GM18519 (cell line): Measurements from ENCODE around the gene SHC2.
"Not testable (repeated sequence)": the region's sequence is repeated elsewhere in the genome, so short reads cannot be mapped to it uniquely, and the experiment has no call there.

Source experiments
- ATAC-seq: cut with Tn5 transposase; IDR thresholded peaks from one replicate; pipeline ENCODE4 v1.9.1; 2021; ENCODE audit warnings: mild to moderate bottlenecking, moderate library complexity; ENCODE audit not compliant: unreplicated experiment, low FRiP score

SHC2 gene

GRCh38 chr19:493391-494170, 32.7 kb upstream of the SHC2 start:
- no peak for ATAC-seq

GRCh38 chr19:492091-492531, 31.3 kb upstream of the SHC2 start:
- ATAC-seq = no peak

- no peak for ATAC-seq
These were observed 30.4 kb upstream of the SHC2 start for GRCh38 chr19:491146-491741.

- ATAC-seq = no peak
These were observed 28.8 kb upstream of the SHC2 start for GRCh38 chr19:489418-490196.

- ATAC-seq = peak; percentile 52
These were observed 27.9 kb upstream of the SHC2 start for GRCh38 chr19:488505-489417.

GRCh38 chr19:485583-486236, 24.9 kb upstream of the SHC2 start:
- no peak for ATAC-seq

- ATAC-seq = no peak
These were observed 24.2 kb upstream of the SHC2 start for GRCh38 chr19:485077-485476.

- ATAC-seq = no peak
These were observed 23.7 kb upstream of the SHC2 start for GRCh38 chr19:484494-484893.

- no peak for ATAC-seq
These were observed 22.7 kb upstream of the SHC2 start for GRCh38 chr19:483332-484072.

- no peak for ATAC-seq
These were observed 21.6 kb upstream of the SHC2 start for GRCh38 chr19:482186-483041.

- ATAC-seq = not testable (repeated sequence)
These were observed 20.3 kb upstream of the SHC2 start for GRCh38 chr19:481100-481499.

GRCh38 chr19:480016-480855, 19.4 kb upstream of the SHC2 start:
- no peak for ATAC-seq

- ATAC-seq = no peak
These were observed 18.1 kb upstream of the SHC2 start for GRCh38 chr19:478976-479375.

- no peak for ATAC-seq
These were observed 17.5 kb upstream of the SHC2 start for GRCh38 chr19:478236-478903.

- no peak for ATAC-seq
These were observed 14.5 kb upstream of the SHC2 start for GRCh38 chr19:475360-475759.

GRCh38 chr19:474126-475078, 13.6 kb upstream of the SHC2 start:
- ATAC-seq = no peak
